ENCODE data around the gene HYOU1.
"Not testable (repeated sequence)": the region's sequence is repeated elsewhere in the genome, so short reads cannot be mapped to it uniquely, and the experiment has no call there.

HYOU1 gene

DNA sequence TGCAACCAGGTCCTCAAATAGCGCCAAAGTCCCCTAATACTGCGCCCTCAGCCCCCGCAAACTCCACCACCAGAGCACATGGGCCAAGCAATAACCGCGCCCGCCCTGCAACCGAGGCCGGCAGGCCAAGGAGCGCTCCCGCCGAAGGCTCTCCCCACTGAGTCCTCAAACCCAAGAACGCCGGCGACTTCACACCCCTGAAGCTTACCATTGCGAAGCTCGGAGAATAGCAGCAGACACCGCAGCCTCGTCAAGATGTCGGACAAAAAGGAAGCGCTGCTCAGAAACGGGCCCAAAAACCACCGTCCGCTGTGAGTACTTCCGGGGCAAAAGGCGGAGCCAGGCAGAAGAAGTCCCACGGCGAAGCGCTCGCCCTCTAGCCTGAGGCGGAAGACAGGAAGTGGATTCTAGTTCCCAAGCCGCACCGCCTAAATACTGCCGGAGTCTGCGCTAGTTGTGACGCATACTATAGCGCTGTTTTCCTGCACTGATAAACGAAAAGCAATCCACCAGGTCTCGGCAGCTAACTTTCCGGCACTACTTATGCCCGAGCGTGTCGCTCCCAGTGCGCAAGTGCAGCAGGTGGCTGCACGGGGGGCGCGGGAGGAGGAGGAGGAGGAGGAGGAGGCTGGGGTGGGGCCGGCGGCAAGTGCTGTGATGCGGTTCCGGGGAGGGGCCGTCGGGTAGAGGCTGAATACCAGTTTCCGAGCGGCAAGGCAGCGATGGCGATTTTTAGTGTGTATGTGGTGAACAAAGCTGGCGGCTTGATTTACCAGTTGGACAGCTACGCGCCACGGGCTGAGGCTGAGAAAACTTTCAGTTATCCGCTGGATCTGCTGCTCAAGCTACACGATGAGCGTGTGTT, 38.7 kb downstream of the HYOU1 start, which contains the start of the genes RPS25 and TRAPPC4:
Gene RPS25 (minus strand): TSS at position 270 of the 865 bp plus-strand sequence. CDS start 59 bp downstream, at position 211.
Gene TRAPPC4 (plus strand): TSS at position 693 of the 865 bp plus-strand sequence. CDS start 30 bp downstream, at position 723.
- DNase-seq = peak; percentile 72

DNA sequence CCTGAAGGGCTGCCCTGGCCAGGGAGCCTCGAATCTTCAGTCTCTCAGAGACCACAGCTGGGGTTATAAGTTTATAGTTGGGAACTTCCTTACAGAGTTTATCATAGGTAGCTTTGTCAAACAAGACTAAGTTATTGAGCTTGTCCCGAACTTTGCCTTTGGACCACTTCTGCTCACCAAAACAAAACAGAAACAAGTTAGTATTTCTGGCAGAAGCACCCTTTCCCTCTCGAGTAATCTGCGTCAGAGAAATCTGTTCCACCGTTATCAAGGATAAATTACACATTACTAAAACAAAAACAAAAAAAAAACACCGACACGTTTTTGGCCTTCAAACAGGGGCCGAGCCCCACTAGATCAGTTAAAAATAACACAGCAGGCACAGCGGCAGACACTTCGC, 39.6 kb downstream of the HYOU1 start:
- DNase-seq = not testable (repeated sequence)

DNA sequence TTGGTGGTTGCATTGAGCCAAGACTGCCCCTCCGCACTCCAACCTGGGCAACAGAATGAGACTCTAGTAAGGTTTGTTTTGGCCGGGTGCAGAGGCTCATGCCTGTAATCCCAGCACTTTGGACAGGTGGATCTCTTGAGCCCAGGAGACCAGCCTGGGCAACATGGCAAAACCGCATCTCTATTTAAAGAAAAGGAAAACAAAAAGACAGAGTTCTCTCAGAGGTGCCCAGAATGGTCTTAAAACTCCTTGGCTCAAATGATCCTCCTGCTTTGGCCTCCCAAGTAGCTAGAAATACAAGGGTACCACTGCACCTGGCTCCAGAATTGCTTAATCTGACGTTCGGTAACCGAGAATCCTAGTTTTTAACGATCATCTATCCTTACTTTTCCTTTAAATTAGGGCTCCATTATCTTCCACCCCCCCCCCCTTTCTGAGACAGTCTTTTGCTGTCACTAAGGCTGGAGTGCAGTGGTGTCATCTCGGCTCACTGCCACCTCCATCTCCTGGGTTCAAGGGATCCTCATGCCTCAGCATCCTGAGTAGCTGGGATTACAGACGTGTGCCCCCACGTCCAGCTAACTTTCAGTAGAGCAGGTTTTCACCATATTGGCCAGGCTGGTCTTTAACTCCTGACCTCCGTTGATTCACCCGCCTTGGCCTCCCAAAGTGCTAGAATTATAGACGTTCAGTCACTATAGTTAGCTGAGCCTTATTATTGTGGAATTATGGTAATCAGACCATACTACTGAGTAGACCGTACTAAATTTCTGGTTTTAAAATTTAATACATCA, 40.6 kb downstream of the HYOU1 start:
- DNase-seq = no peak

DNA sequence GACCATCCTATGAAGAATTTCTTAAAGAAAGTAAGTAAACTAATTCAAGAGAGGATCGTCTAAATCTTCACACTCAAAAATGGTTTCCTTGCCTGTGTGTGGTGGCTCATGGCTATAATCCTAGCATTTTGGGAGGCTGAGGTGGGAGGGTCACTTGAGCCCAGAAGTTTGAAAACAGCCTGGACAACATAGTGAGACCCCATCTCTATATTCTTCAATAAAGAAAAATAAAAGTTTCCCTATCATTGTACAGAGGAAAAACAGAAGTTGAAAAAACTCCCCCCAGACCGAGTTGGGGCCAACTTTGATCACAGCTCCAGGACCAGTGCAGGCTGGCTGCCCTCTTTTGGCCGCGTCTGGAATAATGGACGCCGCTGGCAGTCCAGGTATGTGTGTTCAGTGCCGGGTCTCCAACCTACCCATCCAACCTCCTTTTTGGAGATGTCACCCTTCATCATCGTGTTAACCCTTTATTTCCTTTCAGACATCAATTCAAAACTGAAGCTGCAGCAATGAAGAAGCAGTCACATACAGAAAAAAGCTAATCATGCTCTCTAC, 41.9 kb downstream of the HYOU1 start:
- no peak for DNase-seq

DNA sequence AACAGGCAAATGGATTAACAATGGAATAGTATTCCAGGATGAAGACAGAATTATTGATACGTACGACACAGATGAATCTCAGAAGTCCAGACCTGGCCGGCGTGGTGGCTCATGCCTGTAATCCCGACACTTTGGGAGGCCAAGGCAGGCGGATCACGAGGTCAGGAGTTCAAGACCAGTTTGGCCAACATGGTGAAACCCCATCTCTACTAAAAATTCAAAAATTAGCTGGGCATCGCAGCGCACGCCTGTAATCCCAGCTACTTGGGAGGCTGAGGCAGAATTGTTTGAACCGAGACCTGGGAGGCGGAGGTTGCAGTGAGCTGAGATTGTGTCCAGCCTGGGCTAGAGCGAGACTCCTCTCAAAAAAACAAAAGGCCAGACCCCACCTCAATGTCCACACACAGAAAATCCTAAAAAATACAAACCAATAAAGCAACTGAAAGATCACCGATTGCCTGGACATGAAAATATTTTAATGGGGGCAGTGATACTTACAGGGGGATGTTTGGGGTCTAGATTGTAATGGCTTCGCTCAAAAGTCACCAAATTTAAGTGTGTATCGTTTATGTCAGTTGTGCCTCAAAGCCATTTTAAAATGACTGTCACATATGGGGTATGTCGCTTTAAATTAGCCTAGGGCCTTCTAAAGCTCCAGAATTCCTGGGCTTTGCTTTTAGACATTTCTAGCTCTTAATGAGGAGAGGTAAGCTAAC, 42.6 kb downstream of the HYOU1 start:
- no peak for DNase-seq

DNA sequence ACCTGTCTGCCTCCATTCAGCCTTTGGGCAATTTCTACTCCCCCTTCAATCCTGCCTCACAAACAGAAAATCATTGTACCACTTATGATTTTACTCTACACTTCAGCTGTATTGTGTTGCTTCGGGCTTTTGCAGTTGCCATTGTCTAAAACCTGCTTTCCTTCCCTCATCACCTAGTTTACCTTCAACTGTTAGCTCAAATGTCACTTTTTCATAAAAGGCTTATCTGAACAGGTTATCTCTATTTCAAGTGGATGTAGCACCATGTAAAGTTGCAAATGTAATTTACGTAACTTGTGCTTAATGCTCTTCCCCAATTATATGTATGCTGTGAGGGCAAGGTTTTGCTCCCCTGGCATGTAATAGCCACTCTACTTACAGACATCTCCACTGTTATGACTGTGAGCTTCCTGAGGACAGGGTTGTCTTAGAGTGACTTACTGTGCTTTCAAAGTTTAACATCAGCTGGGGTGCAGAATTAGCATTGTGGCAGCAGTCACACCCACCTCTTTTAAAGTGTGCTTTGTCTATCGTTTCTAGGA, 44.3 kb downstream of the HYOU1 start:
- DNase-seq = no peak

DNA sequence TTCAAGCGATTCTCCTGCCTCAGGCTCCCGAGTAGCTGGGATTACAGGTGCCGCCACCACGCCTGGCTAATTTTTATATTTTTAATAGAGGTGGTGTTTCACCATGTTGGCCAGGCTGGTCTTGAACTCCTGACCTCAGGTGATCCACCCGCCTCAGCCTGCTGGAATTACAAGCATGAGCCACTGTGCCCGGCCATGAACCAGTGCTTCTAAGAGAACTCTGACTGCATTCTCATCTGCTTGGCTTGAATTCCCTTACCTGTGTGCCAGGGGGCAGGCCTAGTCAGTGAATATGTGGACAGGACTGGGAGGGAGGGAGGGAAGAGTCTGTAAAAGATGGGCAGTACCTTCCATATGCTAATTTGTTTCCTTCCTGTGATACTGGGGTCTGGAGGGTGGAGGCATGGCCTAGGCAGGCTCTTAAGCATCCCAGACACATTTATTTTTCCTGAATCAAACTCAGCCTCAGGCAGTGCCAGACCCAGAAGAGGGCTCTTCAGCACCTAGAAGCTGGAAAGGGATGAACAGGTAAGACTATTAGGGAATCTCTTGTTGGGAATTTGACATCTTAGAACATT, 45.4 kb downstream of the HYOU1 start:
- no peak for DNase-seq

DNA sequence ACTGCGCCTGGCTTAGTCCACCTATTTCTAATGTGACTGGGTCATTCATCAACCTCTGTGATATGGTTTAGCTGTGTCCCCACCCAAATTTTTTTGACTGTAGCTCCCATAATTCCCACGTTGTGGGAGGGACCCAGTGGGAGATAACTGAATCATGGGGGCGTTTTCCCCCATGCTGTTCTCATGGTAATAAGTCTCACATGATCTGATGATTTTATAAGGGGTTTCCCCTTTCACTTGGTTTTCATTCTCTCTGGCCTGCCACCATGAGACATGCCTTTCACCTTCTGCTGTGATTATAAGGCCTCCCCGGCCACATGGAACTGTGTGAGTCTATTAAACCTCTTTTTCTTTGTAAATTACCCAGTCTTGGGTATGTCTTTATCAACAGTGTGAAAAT, 50.3 kb downstream of the HYOU1 start:
- no peak for DNase-seq

DNA sequence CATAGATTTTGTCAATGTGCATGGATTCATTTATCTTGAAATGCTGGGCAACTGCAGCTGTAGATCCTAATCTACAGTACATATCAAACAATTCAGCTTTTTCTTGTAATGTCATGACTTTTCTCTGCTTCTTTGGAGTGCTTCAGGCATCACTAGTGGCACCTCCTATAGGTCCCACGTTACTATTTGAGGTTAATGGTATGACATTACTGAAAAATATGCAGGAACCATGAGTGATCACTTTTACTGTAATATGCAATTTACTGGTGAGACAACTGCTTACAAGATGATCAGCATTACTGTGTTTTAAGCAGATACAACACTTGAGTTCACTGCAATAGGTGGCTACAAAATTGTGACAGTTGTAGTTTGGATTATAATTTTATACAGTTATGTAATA, 56.1 kb downstream of the HYOU1 start:
- DNase-seq = no peak

DNA sequence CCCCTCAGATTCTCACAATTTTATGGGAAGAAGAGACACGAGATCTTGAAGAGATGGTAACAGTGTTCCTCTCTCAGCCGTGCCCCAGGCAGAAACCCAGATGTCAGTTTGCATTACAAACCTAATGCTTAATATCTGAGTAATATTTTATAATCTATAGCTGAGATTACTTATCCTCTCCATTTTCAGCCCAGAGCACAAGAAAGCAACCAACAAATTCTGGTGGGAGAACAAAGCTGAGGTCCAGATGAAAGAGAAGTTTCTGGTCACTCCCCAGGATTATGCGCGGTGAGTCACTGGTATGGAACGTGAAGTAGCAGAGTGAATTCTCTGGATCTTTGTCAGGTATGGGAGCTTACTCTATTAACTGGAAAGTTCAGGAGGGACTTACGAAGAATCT, 58.2 kb downstream of the HYOU1 start:
- DNase-seq = no peak

DNA sequence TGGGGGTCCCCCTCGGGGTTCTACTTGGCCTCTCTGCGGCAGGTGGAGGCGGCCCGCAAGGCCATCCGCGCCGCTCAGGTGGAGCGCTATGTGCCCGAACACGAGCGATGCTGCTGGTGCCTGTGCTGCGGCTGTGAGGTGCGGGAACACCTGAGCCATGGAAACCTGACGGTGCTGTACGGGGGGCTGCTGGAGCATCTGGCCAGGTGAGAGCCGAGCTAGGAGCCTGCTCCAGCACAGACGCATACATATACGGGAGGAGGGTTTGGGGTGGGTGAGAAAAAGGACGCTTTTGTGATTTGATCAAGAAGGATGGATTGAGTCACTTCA, 58.7 kb downstream of the HYOU1 start:
- DNase-seq = no peak

DNA sequence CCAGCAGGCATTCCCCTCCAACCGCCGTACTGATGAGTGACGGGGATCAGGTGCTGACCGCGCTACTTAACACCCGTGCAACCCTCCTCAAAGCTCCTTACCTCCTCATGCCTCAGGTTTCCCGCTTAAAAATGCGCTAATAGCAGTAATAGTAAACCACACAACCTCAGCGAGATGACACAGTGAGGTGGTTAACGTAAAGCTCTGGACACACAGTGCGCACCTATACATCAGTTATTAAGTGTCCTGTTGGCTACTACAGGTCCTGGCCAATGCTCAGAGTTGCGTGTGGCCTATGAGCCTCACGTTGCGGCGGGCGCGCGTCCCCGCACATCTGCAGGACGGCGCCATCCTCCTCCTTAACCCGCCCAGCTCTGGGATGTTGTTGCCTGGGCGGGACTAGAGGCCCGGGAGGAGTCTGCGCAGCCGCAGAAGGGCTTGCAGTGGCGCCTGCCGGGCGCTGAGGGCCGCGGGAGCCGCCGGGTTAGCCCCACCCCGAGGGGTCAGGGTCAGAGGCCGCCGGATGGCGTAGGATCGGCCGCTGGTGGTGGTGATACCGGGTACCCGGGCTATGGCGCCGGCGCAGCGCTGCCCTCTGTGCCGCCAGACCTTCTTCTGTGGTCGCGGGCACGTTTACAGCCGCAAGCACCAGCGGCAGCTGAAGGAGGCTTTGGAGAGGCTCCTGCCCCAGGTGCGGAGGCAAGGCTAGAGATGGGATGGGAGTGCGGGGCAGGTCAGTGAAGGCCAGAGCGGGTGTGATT, 59.2 kb downstream of the HYOU1 start, which contains the start of gene CENATAC:
Gene CENATAC (plus strand): TSS at position 512 of the 761 bp plus-strand sequence. CDS start 60 bp downstream, at position 572.
- DNase-seq = peak; percentile 49

DNA sequence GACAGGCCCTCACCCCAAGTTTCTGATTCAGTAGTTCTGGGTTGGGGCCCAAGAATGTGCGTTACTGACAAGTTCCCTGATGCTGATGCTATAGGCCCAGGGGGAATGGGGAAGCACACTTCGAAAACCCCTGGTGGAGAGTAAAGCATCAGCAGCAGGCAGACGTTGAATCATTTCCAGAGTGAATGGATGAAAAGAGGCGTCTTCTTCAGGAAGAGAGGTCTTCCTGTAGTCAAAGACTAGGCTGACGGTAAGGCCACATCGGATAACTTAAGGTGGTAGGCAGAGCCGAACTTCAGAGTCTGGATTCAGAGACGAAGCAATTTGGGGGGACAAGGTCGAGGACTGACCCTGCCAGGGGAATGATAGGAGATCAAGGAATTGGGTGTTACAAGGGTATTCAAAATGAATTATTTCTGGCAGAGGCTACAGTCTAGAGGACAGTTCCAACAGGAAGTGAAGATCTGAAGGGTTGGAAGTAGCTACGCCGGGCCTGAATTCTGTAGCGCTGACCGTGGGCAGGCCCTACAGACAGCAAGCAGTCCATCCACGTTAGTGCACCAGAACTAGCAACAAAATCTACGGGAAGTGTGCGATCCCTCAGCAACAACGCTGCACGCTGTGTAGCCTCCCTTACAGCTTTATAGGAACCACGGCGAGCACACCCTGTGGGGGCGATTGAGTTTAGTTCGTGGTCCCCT, 59.9 kb downstream of the HYOU1 start:
- no peak for DNase-seq
